NCI-H2227 (cell line): ENCODE results near the gene KTI12.

Experiments used
- DNase-seq: peaks from one replicate; lab custom pipeline; 2025; ENCODE audit not compliant: unreplicated experiment; lab: John Stamatoyannopoulos, UW

The KTI12 gene

GRCh38 chr1:51989582-51990477 is 43.8 kb downstream of the KTI12 start:
- DNase-seq = no peak

GRCh38 chr1:51988254-51988653 is 45.4 kb downstream of the KTI12 start:
- DNase-seq = no peak

DNA sequence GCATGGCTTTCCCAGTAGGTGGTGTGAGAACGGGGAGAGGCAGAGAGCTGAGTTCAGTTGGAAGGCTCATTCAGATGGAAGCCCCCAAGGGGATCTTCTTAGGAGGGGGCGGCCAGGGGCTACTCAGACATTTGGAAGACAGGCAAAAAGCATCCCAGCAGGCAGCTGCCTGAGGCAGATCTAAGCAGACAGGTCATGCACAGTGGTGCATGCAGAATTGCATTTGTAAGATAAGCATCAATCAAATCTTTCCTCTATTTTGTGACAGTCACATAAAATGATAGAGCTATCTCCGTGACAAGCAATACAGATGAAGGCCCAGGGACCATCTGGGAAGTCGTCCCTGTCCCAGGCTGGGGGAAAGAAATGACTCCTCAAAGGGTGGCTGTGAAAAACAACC is 46.9 kb downstream of the KTI12 start:
- no peak for DNase-seq

- no peak for DNase-seq
Measured at GRCh38 chr1:51982161-51982560, 51.4 kb downstream of the KTI12 start.
